ENCODE data around the gene KLF7.

DNA sequence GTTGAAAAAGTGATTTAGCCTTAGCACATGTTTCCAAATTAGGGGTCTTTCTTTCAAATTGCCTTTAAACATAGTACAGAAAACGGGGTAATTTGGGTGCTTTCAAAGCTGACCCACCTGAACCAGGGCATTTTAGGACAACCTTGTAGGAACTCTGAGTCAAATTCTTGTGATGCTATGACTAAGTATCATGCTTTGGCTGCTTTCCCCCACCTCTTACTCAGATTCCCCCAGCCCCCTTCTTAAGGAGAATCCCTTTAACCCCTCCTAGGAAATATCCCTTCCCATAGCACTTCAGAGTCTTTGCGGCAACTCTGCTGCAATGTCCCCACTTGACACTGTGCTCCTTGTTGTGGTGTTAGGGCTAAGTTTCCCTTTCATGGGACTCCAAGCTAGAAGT lies 18.6 kb upstream of the KLF7 start:
- TF ChIP-seq, protein P1, sequence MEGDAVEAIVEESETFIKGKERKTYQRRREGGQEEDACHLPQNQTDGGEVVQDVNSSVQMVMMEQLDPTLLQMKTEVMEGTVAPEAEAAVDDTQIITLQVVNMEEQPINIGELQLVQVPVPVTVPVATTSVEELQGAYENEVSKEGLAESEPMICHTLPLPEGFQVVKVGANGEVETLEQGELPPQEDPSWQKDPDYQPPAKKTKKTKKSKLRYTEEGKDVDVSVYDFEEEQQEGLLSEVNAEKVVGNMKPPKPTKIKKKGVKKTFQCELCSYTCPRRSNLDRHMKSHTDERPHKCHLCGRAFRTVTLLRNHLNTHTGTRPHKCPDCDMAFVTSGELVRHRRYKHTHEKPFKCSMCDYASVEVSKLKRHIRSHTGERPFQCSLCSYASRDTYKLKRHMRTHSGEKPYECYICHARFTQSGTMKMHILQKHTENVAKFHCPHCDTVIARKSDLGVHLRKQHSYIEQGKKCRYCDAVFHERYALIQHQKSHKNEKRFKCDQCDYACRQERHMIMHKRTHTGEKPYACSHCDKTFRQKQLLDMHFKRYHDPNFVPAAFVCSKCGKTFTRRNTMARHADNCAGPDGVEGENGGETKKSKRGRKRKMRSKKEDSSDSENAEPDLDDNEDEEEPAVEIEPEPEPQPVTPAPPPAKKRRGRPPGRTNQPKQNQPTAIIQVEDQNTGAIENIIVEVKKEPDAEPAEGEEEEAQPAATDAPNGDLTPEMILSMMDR (IDR thresholded peaks at IDR 0.05): no peak
- TF ChIP-seq EZH2 (IDR thresholded peaks at IDR 0.05) (no peak), EZH2phosphoT487 (IDR thresholded peaks at IDR 0.05) (no peak)

All from neural progenitor cell (in vitro differentiated cells).